Gastroesophageal sphincter (tissue), 4 donors: Measurements from ENCODE around the gene CHRNE. TPM values are rescaled to one million over a fixed set of nuclear protein-coding genes. Genes with fewer than 3 reads are reported as not detected.

Source experiments
- ATAC-seq: fragments of 150-250 bp; one replicate; pipeline ENCODE4 v1.9.1; 2016; ENCODE audit warnings: mild to moderate bottlenecking, moderate library complexity
- H3K27ac ChIP-seq, 4 donors: fragments of 200-600 bp; sonication (generic) in 3 of 4; 1 replicate in 3 of 4; 2 replicates in 1 of 4; pipeline ENCODE4 v1.5.1; 2016 to 2019
- H3K27me3 ChIP-seq: fragments of 200-600 bp; sonication (generic); one replicate; pipeline ENCODE4 v1.5.1; 2019
- H3K36me3 ChIP-seq, 2 donors: fragments of 200-600 bp; sonication (generic); one replicate each; pipeline ENCODE4 v1.5.1; 2019; ENCODE audit warnings: control low read depth in 1 of 2
- H3K4me1 ChIP-seq, 3 donors: fragments of 200-600 bp; sonication (generic); 1 replicate in 2 of 3; 2 replicates in 1 of 3; pipeline ENCODE4 v1.5.1; 2016 to 2019; ENCODE audit warnings: control low read depth in 2 of 3
- H3K4me3 ChIP-seq, 2 donors: fragments of 200-600 bp; sonication (generic); one replicate each; pipeline ENCODE4 v1.5.1; 2019; ENCODE audit warnings: mild to moderate bottlenecking in 1 of 2, moderate library complexity in 1 of 2
- H3K9me3 ChIP-seq, 3 donors: fragments of 200-600 bp; sonication (generic); one replicate each; pipeline ENCODE4 v1.5.1; 2017 to 2019; ENCODE audit warnings: control low read depth in 2 of 3
- CTCF ChIP-seq, 4 experiments: fragments of 200-600 bp in 2 of 4; fragments of 450-650 bp in 2 of 4; sonication (generic) in 1 of 4; IDR thresholded peaks; one replicate each; pipeline ENCODE4 v1.5.1; 2017 to 2019; ENCODE audit warnings: antibody characterized with exemption in 4 of 4, mild to moderate bottlenecking in 2 of 4, moderate library complexity in 2 of 4
- EP300 ChIP-seq: sonication (generic); formaldehyde crosslinking; IDR thresholded peaks from one replicate; pipeline ENCODE4 v1.6.1; 2017; ENCODE audit warnings: antibody characterized with exemption, mild to moderate bottlenecking
- POLR2A ChIP-seq, 2 donors: fragments of 450-650 bp; IDR thresholded peaks; one replicate each; pipeline ENCODE4 v1.6.1; 2017; ENCODE audit warnings: antibody characterized with exemption in 2 of 2, mild to moderate bottlenecking in 2 of 2, moderate library complexity in 1 of 2
- POLR2AphosphoS5 ChIP-seq: sonication (generic); formaldehyde crosslinking; IDR thresholded peaks from one replicate; pipeline ENCODE4 v1.6.1; 2017; ENCODE audit warnings: antibody characterized with exemption
- WGBS, 2 donors: methylation state at CpG; one replicate each; pipeline ENCODE4 v1.1.5; 2018; ENCODE audit warnings: low coverage in 1 of 2; 5-methylcytosine and 5-hydroxymethylcytosine counted together
- total RNA-seq, 4 donors: library from RNA; depleted of rRNA; stranded (reverse); fragments of >200 nt; gene quantifications; one replicate each; pipeline ENCODE4 v1.1.0, GENCODE V29; 2016

CHRNE gene
- total RNA-seq, 4 donors from 2014 or later, result 0.23 to 0.67 TPM; not detected in 2

GRCh38 chr17:4881761-4882555 is 20.9 kb downstream of the CHRNE start:
- Histone ChIP-seq H3K9me3 (no peaks in the 10 kb centered on the region), H3K4me3 (no peak overlapping the region), H3K4me1 (peaks cover 0 to 9% (median 3%) of the 10 kb centered on the region in 3 donors), H3K27ac (no peak overlapping the region), H3K27me3 (no peaks in the 10 kb centered on the region), H3K36me3 (peaks cover 0 to 74% of the 10 kb centered on the region in 2 donors)
- WGBS, 2 donors, result 20 to 58% methylated on average over 5 to 7 of the region's 9 CpGs
- TF ChIP-seq POLR2A (IDR thresholded peaks at IDR 0.05) (no peak), CTCF (IDR thresholded peaks at IDR 0.05) (peak in 3 of 4 experiments; percentile 61 to 83 (median 64))
- ATAC-seq, result peak; percentile 63

- Histone ChIP-seq H3K27ac (no peak overlapping the region), H3K4me3 (no peak overlapping the region), H3K9me3 (no peaks in the 10 kb centered on the region), H3K27me3 (no peaks in the 10 kb centered on the region), H3K4me1 (peaks cover 0 to 9% (median 3%) of the 10 kb centered on the region in 3 donors), H3K36me3 (peaks cover 0 to 63% of the 10 kb centered on the region in 2 donors)
- WGBS, 2 donors, result 82 to 87% methylated on average over 7 to 8 of the region's 15 CpGs
- ATAC-seq, result peak; percentile 33
- no peak for TF ChIP-seq POLR2AphosphoS5
Observed at GRCh38 chr17:4880857-4881256, 22.0 kb downstream of the CHRNE start.

- Histone ChIP-seq H3K9me3 (no peaks in the 10 kb centered on the region), H3K4me3 (no peak overlapping the region), H3K27ac (no peak overlapping the region), H3K27me3 (no peaks in the 10 kb centered on the region), H3K36me3 (peaks cover 0 to 51% of the 10 kb centered on the region in 2 donors), H3K4me1 (peaks cover 0 to 9% (median 3%) of the 10 kb centered on the region in 3 donors)
- no peak for ATAC-seq
- 90% methylated on average over 2 of the region's 4 CpGs; no CpG with 5 or more reads in 1 of the 2 donors for WGBS, 2 donors
- TF ChIP-seq POLR2A (IDR thresholded peaks at IDR 0.05) (no peak), CTCF (IDR thresholded peaks at IDR 0.05) (no peak), EP300 (no peak), POLR2AphosphoS5 (no peak)
Observed at GRCh38 chr17:4879601-4880000, 23.3 kb downstream of the CHRNE start.

- Histone ChIP-seq H3K27ac (no peak overlapping the region), H3K4me3 (no peak overlapping the region), H3K4me1 (peaks cover 0 to 9% (median 3%) of the 10 kb centered on the region in 3 donors), H3K27me3 (no peaks in the 10 kb centered on the region), H3K36me3 (peaks cover 0 to 33% of the 10 kb centered on the region in 2 donors), H3K9me3 (no peaks in the 10 kb centered on the region)
- TF ChIP-seq POLR2AphosphoS5, result no peak
- TF ChIP-seq POLR2A (IDR thresholded peaks at IDR 0.05), result no peak
- no peak for TF ChIP-seq EP300
- no peak for TF ChIP-seq CTCF (IDR thresholded peaks at IDR 0.05)
- 71 to 92% methylated on average over 2 to 5 of the region's 5 CpGs for WGBS, 2 donors
- no peak for ATAC-seq
Observed at GRCh38 chr17:4877089-4877488, 25.8 kb downstream of the CHRNE start.

- no peak for TF ChIP-seq POLR2A (IDR thresholded peaks at IDR 0.05)
- TF ChIP-seq EP300, result no peak
- TF ChIP-seq POLR2AphosphoS5, result no peak
- TF ChIP-seq CTCF (IDR thresholded peaks at IDR 0.05), result no peak
- no peak overlapping the region for H3K4me3 ChIP-seq
- H3K9me3 ChIP-seq, result no peaks in the 10 kb centered on the region
- 45 to 51% methylated on average over 7 to 8 of the region's 8 CpGs for WGBS, 2 donors
- H3K36me3 ChIP-seq, result peaks cover 0 to 4% of the 10 kb centered on the region in 2 donors
- H3K27ac ChIP-seq, result no peak overlapping the region
- H3K27me3 ChIP-seq, result no peaks in the 10 kb centered on the region
- no peak for ATAC-seq
- no peaks in the 10 kb centered on the region for H3K4me1 ChIP-seq
Observed at GRCh38 chr17:4872786-4873185, 30.1 kb downstream of the CHRNE start.
